RKO (cell line): Measurements from ENCODE around the gene C2orf81.
A peak's percentile ranks its signal among the peaks of the same experiment; 100 is the strongest.
"Not testable (repeated sequence)": the region's sequence is repeated elsewhere in the genome, so short reads cannot be mapped to it uniquely, and the experiment has no call there.

Experiments
- DNase-seq: peaks from one replicate; pipeline ENCODE4 v3.0.0-alpha.2; 2016; ENCODE audit warnings: low spot score

C2orf81 gene

GRCh38 chr2:74423231-74424095, 2.0 kb upstream of the C2orf81 start:
- DNase-seq = no peak

- DNase-seq = not testable (repeated sequence)
Measured at GRCh38 chr2:74420443-74421103, 846 bp downstream of the C2orf81 start.

GRCh38 chr2:74420006-74420405, 1.4 kb downstream of the C2orf81 start:
- DNase-seq = no peak

- no peak for DNase-seq
Measured at GRCh38 chr2:74419345-74419744, 2.1 kb downstream of the C2orf81 start.

GRCh38 chr2:74418312-74418711, 3.1 kb downstream of the C2orf81 start:
- no peak for DNase-seq

- no peak for DNase-seq
Measured at GRCh38 chr2:74417763-74418162, 3.7 kb downstream of the C2orf81 start.

GRCh38 chr2:74417197-74417596, 4.2 kb downstream of the C2orf81 start:
- no peak for DNase-seq

- DNase-seq = no peak
Measured at GRCh38 chr2:74416778-74417177, 4.6 kb downstream of the C2orf81 start.

- DNase-seq = no peak
Measured at GRCh38 chr2:74415762-74416395, 5.5 kb downstream of the C2orf81 start.

GRCh38 chr2:74414881-74415761, 6.3 kb downstream of the C2orf81 start:
- no peak for DNase-seq

- no peak for DNase-seq
Measured at GRCh38 chr2:74414441-74414840, 7.0 kb downstream of the C2orf81 start.

GRCh38 chr2:74413001-74413698, 8.3 kb downstream of the C2orf81 start:
- DNase-seq = no peak

- DNase-seq = no peak
Measured at GRCh38 chr2:74407682-74408081, 13.7 kb downstream of the C2orf81 start.

- DNase-seq = no peak
Measured at GRCh38 chr2:74406035-74406434, 15.4 kb downstream of the C2orf81 start.

GRCh38 chr2:74401891-74402290, 19.5 kb downstream of the C2orf81 start:
- DNase-seq = no peak

GRCh38 chr2:74399785-74400184, 21.6 kb downstream of the C2orf81 start:
- peak; percentile 46 for DNase-seq

GRCh38 chr2:74396149-74396548, 25.3 kb downstream of the C2orf81 start:
- DNase-seq = no peak

- no peak for DNase-seq
Measured at GRCh38 chr2:74393525-74393924, 27.9 kb downstream of the C2orf81 start.

GRCh38 chr2:74392449-74392743, 29.0 kb downstream of the C2orf81 start:
- no peak for DNase-seq

GRCh38 chr2:74391580-74392448, 29.6 kb downstream of the C2orf81 start:
- DNase-seq = peak; percentile 93

- peak; percentile 49 for DNase-seq
Measured at GRCh38 chr2:74391209-74391579, 30.2 kb downstream of the C2orf81 start.
